NCI-H1048 (cell line): Measurements from ENCODE around the gene LRRN2.

ENCODE experiments used
- DNase-seq: peaks from one replicate; lab custom pipeline; 2025; lab: John Stamatoyannopoulos, UW

The LRRN2 gene

DNA sequence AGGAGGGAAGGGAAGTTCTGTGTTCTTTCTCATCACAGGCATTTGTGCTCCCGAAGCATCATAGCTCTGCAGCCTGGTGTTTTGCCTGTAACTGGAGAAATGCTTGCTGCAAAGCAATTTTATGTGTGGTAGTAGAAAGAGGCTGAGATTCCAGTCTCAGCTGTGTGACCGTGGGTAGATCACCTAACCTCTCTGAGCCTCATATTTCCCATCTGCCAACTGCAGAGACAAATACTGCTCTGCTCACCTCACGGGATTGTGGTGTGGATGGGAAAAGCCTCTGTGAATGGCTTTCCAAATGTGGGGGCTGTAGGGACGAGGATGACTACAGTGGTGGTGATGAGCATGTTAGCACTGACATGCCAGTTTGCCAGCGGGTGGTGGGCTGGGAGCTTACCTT lies 85.3 kb downstream of the LRRN2 start:
- DNase-seq, result no peak

GRCh38 chr1:204599596-204599995 lies 85.9 kb downstream of the LRRN2 start:
- DNase-seq, result no peak

DNA sequence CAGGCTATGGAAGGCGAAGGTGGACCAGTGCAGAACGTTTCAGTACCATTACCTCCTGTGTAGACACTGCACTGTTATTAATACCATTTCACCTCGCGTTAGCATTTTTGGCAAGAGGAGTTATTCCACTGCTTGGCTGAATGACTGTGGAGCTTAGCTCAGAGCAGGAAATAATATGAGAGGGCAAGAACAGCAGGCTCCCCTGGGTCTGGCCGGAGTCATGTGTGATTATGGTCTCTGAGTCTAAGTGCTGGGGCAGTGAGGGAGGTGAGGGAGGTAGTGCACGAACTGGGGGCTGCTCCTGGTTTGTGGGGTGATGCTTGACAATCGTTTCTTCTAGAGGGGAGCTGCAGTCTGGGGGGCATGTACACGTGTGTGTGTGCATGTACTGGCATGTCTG lies 86.4 kb downstream of the LRRN2 start:
- DNase-seq, result no peak

DNA sequence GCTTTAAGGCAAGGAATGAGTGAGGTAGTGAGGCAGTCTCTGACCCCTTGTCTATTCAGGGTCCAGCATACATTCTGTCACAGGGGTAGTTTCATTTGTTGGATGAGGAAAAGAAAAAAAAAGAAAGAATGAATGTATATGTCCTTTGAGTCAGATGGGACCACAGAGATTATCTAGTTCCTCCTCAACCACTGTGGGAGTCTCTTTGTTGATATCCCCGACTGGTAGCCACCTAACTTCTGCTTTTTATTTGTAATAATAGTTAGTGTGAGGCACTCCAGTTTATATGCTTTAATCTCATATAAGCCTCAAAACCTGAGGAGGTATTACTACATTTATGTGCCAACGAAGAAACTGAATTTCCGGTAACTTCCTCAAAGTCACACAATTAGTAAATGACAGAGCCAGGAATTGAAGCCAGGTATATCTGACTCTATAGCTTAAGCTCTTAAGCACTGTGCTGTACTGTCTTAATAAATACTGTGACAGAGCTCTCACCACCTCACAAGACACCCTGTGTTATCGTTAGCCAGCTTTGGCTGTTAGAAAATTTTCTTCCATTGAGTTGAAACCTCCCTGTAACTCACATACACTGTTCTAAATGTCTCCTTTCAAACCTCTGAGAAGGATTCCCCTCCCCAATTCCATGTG lies 87.1 kb downstream of the LRRN2 start:
- DNase-seq, result no peak

- DNase-seq, result no peak
Observed at GRCh38 chr1:204592246-204592948, 93.1 kb downstream of the LRRN2 start.

GRCh38 chr1:204591473-204592090 lies 94.0 kb downstream of the LRRN2 start:
- DNase-seq, result no peak

GRCh38 chr1:204589409-204590038 lies 96.0 kb downstream of the LRRN2 start:
- no peak for DNase-seq

GRCh38 chr1:204588826-204589225 lies 96.7 kb downstream of the LRRN2 start:
- no peak for DNase-seq

- DNase-seq, result no peak
Observed at GRCh38 chr1:204587621-204588020, 97.9 kb downstream of the LRRN2 start.

- no peak for DNase-seq
Observed at GRCh38 chr1:204584699-204585372, 100.7 kb downstream of the LRRN2 start.

- DNase-seq, result no peak
Observed at GRCh38 chr1:204583909-204584632, 101.5 kb downstream of the LRRN2 start.

- no peak for DNase-seq
Observed at GRCh38 chr1:204581759-204582158, 103.8 kb downstream of the LRRN2 start.

DNA sequence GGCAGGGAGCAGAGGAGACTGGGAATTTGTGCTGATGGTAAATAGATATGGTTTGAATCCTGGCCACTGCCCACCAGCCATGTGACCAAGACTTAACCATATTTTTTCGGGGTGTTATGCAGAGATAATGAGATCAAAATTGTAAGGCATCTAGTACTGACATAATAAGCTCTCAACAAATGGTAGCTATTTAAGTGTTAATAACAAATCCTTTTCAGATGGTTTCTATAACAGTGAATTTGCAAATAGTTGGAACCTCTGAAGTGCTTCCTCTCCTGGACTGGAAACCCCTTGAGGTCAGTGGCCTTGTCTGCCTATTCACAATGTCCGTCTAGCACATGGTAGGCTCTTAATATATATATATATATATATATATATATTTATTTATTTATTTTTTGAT lies 104.7 kb downstream of the LRRN2 start:
- DNase-seq, result no peak

DNA sequence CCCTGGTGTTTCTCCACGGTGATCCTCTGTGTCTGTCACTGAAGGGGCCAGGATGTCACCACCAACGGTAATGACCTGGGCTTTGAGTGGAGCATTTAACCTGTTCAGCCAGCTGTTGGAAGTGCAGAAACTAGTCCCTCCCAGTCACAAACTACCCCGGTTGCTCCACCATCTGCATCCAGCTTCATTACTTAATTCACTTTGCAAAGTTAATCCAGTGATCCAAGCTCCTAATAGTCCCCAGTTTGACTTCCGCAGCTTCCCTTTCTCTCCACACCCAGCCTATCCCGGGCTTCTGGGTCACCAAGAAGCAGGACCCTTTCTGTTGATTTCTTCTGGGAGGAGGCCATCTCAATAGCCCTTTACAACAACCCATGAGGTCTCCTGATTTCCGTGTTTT lies 105.9 kb downstream of the LRRN2 start:
- no peak for DNase-seq

DNA sequence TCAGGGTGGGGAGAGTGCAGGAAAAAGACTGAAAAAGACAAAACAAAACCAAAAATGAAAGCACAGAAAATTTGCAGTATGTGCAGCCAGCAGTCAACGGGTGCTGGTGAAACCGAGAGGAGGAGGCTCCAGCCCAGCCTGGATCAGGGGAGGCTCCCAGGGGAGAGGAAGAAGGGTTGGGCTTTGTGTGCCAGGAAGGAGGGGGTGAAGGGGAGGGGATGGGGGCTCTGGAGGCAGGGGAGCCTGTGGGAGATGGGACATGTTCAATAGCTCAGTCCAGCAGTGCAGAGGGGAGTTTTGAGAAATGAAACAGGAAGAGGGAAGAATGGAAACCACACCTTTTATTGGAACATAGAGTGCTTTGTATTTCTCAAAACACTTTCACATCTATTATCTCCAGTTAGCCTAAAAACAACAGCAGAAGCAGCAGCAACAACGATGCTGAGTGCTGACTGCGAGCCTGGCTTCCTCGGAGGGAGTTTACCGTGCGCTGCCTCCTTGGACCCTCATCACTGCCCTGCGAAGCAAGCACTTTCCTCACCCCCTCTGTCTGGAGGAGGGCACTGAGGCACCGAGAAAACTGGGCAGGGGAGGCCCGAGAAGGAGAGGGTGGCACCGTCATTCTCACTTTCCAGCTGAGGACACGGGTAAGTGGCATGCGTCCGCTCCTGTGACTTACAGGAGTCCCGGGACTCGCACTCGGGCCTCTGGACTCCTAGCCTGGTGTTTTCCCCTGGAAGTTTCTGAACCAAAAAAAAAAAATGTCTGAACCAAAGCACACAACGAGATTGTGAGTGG lies 106.5 kb downstream of the LRRN2 start:
- no peak for DNase-seq

GRCh38 chr1:204577794-204578478 lies 107.6 kb downstream of the LRRN2 start:
- DNase-seq, result no peak

- no peak for DNase-seq
Observed at GRCh38 chr1:204576422-204576821, 109.1 kb downstream of the LRRN2 start.

GRCh38 chr1:204575221-204576190 lies 110.0 kb downstream of the LRRN2 start:
- no peak for DNase-seq

DNA sequence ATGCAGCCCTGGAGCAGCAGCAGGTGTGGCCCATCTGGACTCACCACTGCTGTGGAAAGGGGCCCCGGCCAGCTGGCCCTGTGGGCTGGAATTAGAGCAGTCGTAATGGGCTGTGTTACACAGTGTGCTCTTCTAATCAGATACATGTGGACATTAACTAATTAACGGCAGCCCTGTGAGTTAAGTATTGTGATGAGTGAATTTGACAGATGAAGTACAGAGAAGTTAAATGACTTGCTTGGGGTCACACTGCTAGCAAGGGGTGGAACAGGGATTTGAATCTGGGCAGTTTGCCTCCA lies 110.7 kb downstream of the LRRN2 start:
- no peak for DNase-seq
